ENCODE measurements around the gene SNX20.

Gene SNX20

GRCh38 chr16:50625374-50625773 lies 55.7 kb downstream of the SNX20 start:
- H3K4me3 ChIP-seq (ENCODE audit: control insufficient read depth, low read depth, low read length) = no peak overlapping the region
- DNase-seq (ENCODE audit: low read depth) = no peak
- TF ChIP-seq CTCF (IDR thresholded peaks at IDR 0.05; ENCODE audit: control insufficient read depth, insufficient read depth, low read depth, low read length, missing control alignments) = no peak

- no peak for TF ChIP-seq CTCF (IDR thresholded peaks at IDR 0.05; ENCODE audit: control insufficient read depth, insufficient read depth, low read depth, low read length, missing control alignments)
- H3K4me3 ChIP-seq (ENCODE audit: control insufficient read depth, low read depth, low read length) = no peak overlapping the region
- no peak for DNase-seq (ENCODE audit: low read depth)
Observed at GRCh38 chr16:50624449-50624970, 56.6 kb downstream of the SNX20 start.

GRCh38 chr16:50622643-50623369 lies 58.3 kb downstream of the SNX20 start:
- no peak overlapping the region for H3K4me3 ChIP-seq (ENCODE audit: control insufficient read depth, low read depth, low read length)
- no peak for TF ChIP-seq CTCF (IDR thresholded peaks at IDR 0.05; ENCODE audit: control insufficient read depth, insufficient read depth, low read depth, low read length, missing control alignments)
- DNase-seq (ENCODE audit: low read depth) = no peak

GRCh38 chr16:50622029-50622428 lies 59.1 kb downstream of the SNX20 start:
- DNase-seq (ENCODE audit: low read depth) = no peak
- H3K4me3 ChIP-seq (ENCODE audit: control insufficient read depth, low read depth, low read length) = no peak overlapping the region
- TF ChIP-seq CTCF (IDR thresholded peaks at IDR 0.05; ENCODE audit: control insufficient read depth, insufficient read depth, low read depth, low read length, missing control alignments) = no peak

Measured in AG09309 (cell line).